ENCODE data around the gene ARV1.

The ARV1 gene

GRCh38 chr1:231016234-231016633, 37.3 kb downstream of the ARV1 start:
- no peak for TF ChIP-seq MAX (IDR thresholded peaks at IDR 0.05; ENCODE audit: low read depth, low read length)
- no peak for TF ChIP-seq CTCF (IDR thresholded peaks at IDR 0.05; ENCODE audit: low read depth, low read length)
- TF ChIP-seq MYC (IDR thresholded peaks at IDR 0.05; ENCODE audit: low read depth, low read length) = no peak
- TF ChIP-seq POLR2A (IDR thresholded peaks at IDR 0.05; ENCODE audit: extremely low read depth, insufficient read length) = no peak

GRCh38 chr1:231016966-231017365, 38.1 kb downstream of the ARV1 start:
- no peak for DNase-seq (ENCODE audit: low read depth)
- TF ChIP-seq CTCF (IDR thresholded peaks at IDR 0.05; ENCODE audit: low read depth, low read length) (no peak), MYC (IDR thresholded peaks at IDR 0.05; ENCODE audit: low read depth, low read length) (no peak), POLR2A (IDR thresholded peaks at IDR 0.05; ENCODE audit: extremely low read depth, insufficient read length) (no peak), MAX (IDR thresholded peaks at IDR 0.05; ENCODE audit: low read depth, low read length) (no peak)
- no peak overlapping the region for H3K4me3 ChIP-seq (ENCODE audit: low read depth, low read length)

More at GRCh38 chr1:231016234-231016633, 37.3 kb downstream of the ARV1 start:
- H3K4me3 ChIP-seq (ENCODE audit: low read depth, low read length) = no peak overlapping the region
- DNase-seq (ENCODE audit: low read depth) = no peak

- no peak overlapping the region for H3K4me3 ChIP-seq (ENCODE audit: low read depth, low read length)
- TF ChIP-seq MAX (IDR thresholded peaks at IDR 0.05; ENCODE audit: low read depth, low read length) (no peak), MYC (IDR thresholded peaks at IDR 0.05; ENCODE audit: low read depth, low read length) (no peak), CTCF (IDR thresholded peaks at IDR 0.05; ENCODE audit: low read depth, low read length) (no peak), POLR2A (IDR thresholded peaks at IDR 0.05; ENCODE audit: extremely low read depth, insufficient read length) (no peak)
- no peak for DNase-seq (ENCODE audit: low read depth)
Measured at GRCh38 chr1:231019711-231020110, 40.8 kb downstream of the ARV1 start.

GRCh38 chr1:231020139-231020601, 41.3 kb downstream of the ARV1 start:
- DNase-seq (ENCODE audit: low read depth) = peak; percentile 31
- TF ChIP-seq MAX (IDR thresholded peaks at IDR 0.05; ENCODE audit: low read depth, low read length) (no peak), CTCF (IDR thresholded peaks at IDR 0.05; ENCODE audit: low read depth, low read length) (no peak), POLR2A (IDR thresholded peaks at IDR 0.05; ENCODE audit: extremely low read depth, insufficient read length) (no peak), MYC (IDR thresholded peaks at IDR 0.05; ENCODE audit: low read depth, low read length) (no peak)
- no peak overlapping the region for H3K4me3 ChIP-seq (ENCODE audit: low read depth, low read length)

- TF ChIP-seq POLR2A (IDR thresholded peaks at IDR 0.05; ENCODE audit: extremely low read depth, insufficient read length) (no peak), CTCF (IDR thresholded peaks at IDR 0.05; ENCODE audit: low read depth, low read length) (no peak), MAX (IDR thresholded peaks at IDR 0.05; ENCODE audit: low read depth, low read length) (no peak), MYC (IDR thresholded peaks at IDR 0.05; ENCODE audit: low read depth, low read length) (no peak)
- DNase-seq (ENCODE audit: low read depth) = no peak
- H3K4me3 ChIP-seq (ENCODE audit: low read depth, low read length) = no peak overlapping the region
Measured at GRCh38 chr1:231020816-231021215, 41.9 kb downstream of the ARV1 start.
